ENCODE measurements around the gene EFCAB5. TPM values are rescaled to one million over a fixed set of nuclear protein-coding genes. Genes with fewer than 3 reads are reported as not detected.

EFCAB5 gene
- total and polyA plus RNA-seq, 7 experiments from 2014 or later, result 0.25 to 2.4 (median 1.0) TPM; not detected in 1

- no peak for ATAC-seq
- Histone ChIP-seq H3K9me3 (ENCODE audit: control insufficient read depth in 2 of 3, low read length in 3 of 3) (no peaks in the 10 kb centered on the region), H3K4me3 (ENCODE audit: low read length) (no peak overlapping the region), H3K4me1 (ENCODE audit: control insufficient read depth in 2 of 2, insufficient read depth in 2 of 2, low read length in 2 of 2) (no peaks in the 10 kb centered on the region), H3K36me3 (ENCODE audit: control insufficient read depth in 2 of 3, insufficient read depth in 3 of 3, low read length in 3 of 3) (no peaks in the 10 kb centered on the region), H3K27ac (ENCODE audit: low read depth, low read length) (no peak overlapping the region), H3K27me3 (ENCODE audit: control insufficient read depth in 2 of 2, insufficient read depth in 2 of 2, low read length in 2 of 2) (no peaks in the 10 kb centered on the region)
- ChIA-PET CTCF (no interaction called here), POLR2A (no interaction called here)
- Mint-ChIP-seq H3K9me3 (peaks cover 0 to 13% (median 5%) of the 10 kb centered on the region in 11 donors), H3K4me3 (no peak overlapping the region), H3K36me3 (peaks cover 0 to 15% (median 9%) of the 10 kb centered on the region in 5 donors), H3K27me3 (peaks cover 12 to 37% (median 20%) of the 10 kb centered on the region in 5 donors), H3K4me1 (peaks cover 0 to 2% (median 0%) of the 10 kb centered on the region in 7 donors), H3K27ac (no peak overlapping the region)
- intact Hi-C loops (cut with micrococcal nuclease), result no loop called here
- DNase-seq, result no peak
These were observed 100.1 kb downstream of the EFCAB5 start for GRCh38 chr17:30041551-30041950.

DNA sequence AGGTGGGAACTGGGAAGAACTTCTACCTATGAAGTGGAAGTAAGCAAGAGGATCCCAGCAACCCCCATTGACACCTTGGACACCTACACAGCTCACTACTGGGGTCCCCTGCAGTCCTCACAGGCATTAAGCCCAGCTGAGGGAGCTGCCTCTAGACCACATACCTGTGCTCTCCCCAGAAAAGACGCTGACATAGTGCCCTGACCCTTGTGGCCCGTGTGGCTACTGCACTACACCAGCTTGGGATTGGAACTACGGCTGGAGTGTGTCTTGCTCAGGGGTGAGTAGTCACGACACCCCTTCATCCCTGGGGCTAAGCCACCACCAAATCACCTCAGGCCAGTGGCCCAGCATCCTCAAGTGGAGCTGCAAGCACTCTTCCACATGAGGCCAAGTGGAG, 120.9 kb downstream of the EFCAB5 start:
- no peak overlapping the region for H3K4me3 ChIP-seq (ENCODE audit: low read length)
- ChIA-PET POLR2A (interaction anchor here (0.6 kb wide), 1 partner anchor 534 kb away, joined by 3 read pairs; no protein-coding TSS in a partner anchor), CTCF (interaction anchor here (0.6 kb wide), 1 partner anchor 36 kb away, joined by 5 read pairs; no protein-coding TSS in a partner anchor)
- Mint-ChIP-seq H3K4me3 (no peak overlapping the region), H3K27me3 (peaks cover 10 to 25% (median 16%) of the 10 kb centered on the region in 5 donors), H3K36me3 (peaks cover 0 to 27% (median 17%) of the 10 kb centered on the region in 5 donors), H3K27ac (no peak overlapping the region), H3K9me3 (peaks cover 5 to 42% (median 27%) of the 10 kb centered on the region in 11 donors), H3K4me1 (no peaks in the 10 kb centered on the region)
- H3K27ac ChIP-seq (ENCODE audit: low read depth, low read length), result no peak overlapping the region
- H3K9me3 ChIP-seq (ENCODE audit: control insufficient read depth in 2 of 3, low read length in 3 of 3), result peaks cover 0 to 25% (median 0%) of the 10 kb centered on the region in 3 experiments
- intact Hi-C loops (cut with micrococcal nuclease), result no loop called here
- H3K36me3 ChIP-seq (ENCODE audit: control insufficient read depth in 2 of 3, insufficient read depth in 3 of 3, low read length in 3 of 3), result no peaks in the 10 kb centered on the region
- H3K27me3 ChIP-seq (ENCODE audit: control insufficient read depth in 2 of 2, insufficient read depth in 2 of 2, low read length in 2 of 2), result no peaks in the 10 kb centered on the region
- no peaks in the 10 kb centered on the region for H3K4me1 ChIP-seq (ENCODE audit: control insufficient read depth in 2 of 2, insufficient read depth in 2 of 2, low read length in 2 of 2)
- no peak for ATAC-seq
- DNase-seq, result no peak

GRCh38 chr17:30064738-30065137, 123.3 kb downstream of the EFCAB5 start:
- Histone ChIP-seq H3K4me3 (ENCODE audit: low read length) (no peak overlapping the region), H3K9me3 (ENCODE audit: control insufficient read depth in 2 of 3, low read length in 3 of 3) (peaks cover 0 to 25% (median 0%) of the 10 kb centered on the region in 3 experiments), H3K36me3 (ENCODE audit: control insufficient read depth in 2 of 3, insufficient read depth in 3 of 3, low read length in 3 of 3) (no peaks in the 10 kb centered on the region), H3K27ac (ENCODE audit: low read depth, low read length) (no peak overlapping the region), H3K4me1 (ENCODE audit: control insufficient read depth in 2 of 2, insufficient read depth in 2 of 2, low read length in 2 of 2) (no peaks in the 10 kb centered on the region), H3K27me3 (ENCODE audit: control insufficient read depth in 2 of 2, insufficient read depth in 2 of 2, low read length in 2 of 2) (no peaks in the 10 kb centered on the region)
- ATAC-seq (no peak), DNase-seq (no peak)
- intact Hi-C loops (cut with micrococcal nuclease), result no loop called here
- H3K27me3 Mint-ChIP-seq, result peaks cover 10 to 22% (median 21%) of the 10 kb centered on the region in 5 donors
- H3K4me3 Mint-ChIP-seq, result no peak overlapping the region
- no peaks in the 10 kb centered on the region for H3K4me1 Mint-ChIP-seq
- peaks cover 6 to 47% (median 27%) of the 10 kb centered on the region in 11 donors for H3K9me3 Mint-ChIP-seq
- CTCF ChIA-PET, result interaction anchor here (0.6 kb wide), 1 partner anchor 113 kb away, joined by 3 read pairs; no protein-coding TSS in a partner anchor
- no peak overlapping the region for H3K27ac Mint-ChIP-seq
- H3K36me3 Mint-ChIP-seq, result peaks cover 0 to 27% (median 20%) of the 10 kb centered on the region in 5 donors
- POLR2A ChIA-PET, result no interaction called here

DNA sequence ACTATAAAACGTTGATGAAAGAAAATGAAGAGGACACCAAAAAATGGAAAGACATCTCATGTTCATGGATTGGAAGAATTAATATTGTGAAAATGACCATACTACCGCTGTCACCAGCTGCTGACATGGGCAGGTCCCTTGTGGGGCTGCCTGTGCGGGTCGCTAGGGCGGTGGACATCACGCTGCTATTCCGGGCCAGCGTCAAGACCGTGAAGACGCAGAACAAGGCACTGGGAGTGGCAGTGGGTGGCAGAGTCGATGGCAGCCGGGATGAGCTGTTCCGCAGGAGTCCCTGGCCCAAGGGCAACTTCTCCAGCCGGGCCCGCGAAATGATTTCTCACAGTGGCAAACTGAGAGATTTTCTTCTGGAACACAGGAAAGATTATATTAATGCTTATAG, 127.0 kb downstream of the EFCAB5 start:
- DNase-seq, result no peak
- Mint-ChIP-seq H3K27ac (no peak overlapping the region), H3K9me3 (peaks cover 6 to 51% (median 27%) of the 10 kb centered on the region in 11 donors), H3K4me1 (no peaks in the 10 kb centered on the region), H3K27me3 (peaks cover 0 to 21% (median 18%) of the 10 kb centered on the region in 5 donors), H3K36me3 (peaks cover 0 to 23% (median 20%) of the 10 kb centered on the region in 5 donors), H3K4me3 (no peak overlapping the region)
- Histone ChIP-seq H3K27me3 (ENCODE audit: control insufficient read depth in 2 of 2, insufficient read depth in 2 of 2, low read length in 2 of 2) (no peaks in the 10 kb centered on the region), H3K27ac (ENCODE audit: low read depth, low read length) (no peak overlapping the region), H3K9me3 (ENCODE audit: control insufficient read depth in 2 of 3, low read length in 3 of 3) (peaks cover 0 to 22% (median 0%) of the 10 kb centered on the region in 3 experiments), H3K36me3 (ENCODE audit: control insufficient read depth in 2 of 3, insufficient read depth in 3 of 3, low read length in 3 of 3) (no peaks in the 10 kb centered on the region), H3K4me3 (ENCODE audit: low read length) (no peak overlapping the region), H3K4me1 (ENCODE audit: control insufficient read depth in 2 of 2, insufficient read depth in 2 of 2, low read length in 2 of 2) (no peaks in the 10 kb centered on the region)
- intact Hi-C loops (cut with micrococcal nuclease), result no loop called here
- ChIA-PET CTCF (no interaction called here), POLR2A (interaction anchor here (0.6 kb wide), 1 partner anchor 1518 kb away, joined by 6 read pairs; no protein-coding TSS in a partner anchor)
- ATAC-seq, result no peak

DNA sequence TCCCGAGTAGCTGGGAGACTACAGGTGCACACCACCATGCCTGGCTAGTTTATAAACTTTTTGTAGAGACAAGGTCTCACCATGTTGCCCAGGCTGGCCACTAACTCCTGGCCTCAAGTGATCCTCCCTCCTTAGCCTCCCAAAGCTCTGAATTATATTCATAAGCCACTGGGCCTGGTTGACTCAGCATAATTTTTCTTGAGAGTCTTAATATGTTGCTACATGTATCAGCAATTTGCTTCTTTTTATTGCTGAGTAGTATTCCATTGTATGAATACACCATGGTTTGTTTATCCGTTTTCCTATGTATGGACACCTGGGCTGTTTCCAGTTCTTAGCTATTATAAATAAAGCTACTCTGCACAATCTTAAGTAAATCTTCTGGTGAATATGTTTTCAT, 132.8 kb downstream of the EFCAB5 start:
- H3K27ac Mint-ChIP-seq, result no peak overlapping the region
- H3K36me3 Mint-ChIP-seq, result peaks cover 0 to under 1% (median 0%) of the 10 kb centered on the region in 5 donors
- Histone ChIP-seq H3K27ac (ENCODE audit: low read depth, low read length) (no peak overlapping the region), H3K36me3 (ENCODE audit: control insufficient read depth in 2 of 3, insufficient read depth in 3 of 3, low read length in 3 of 3) (no peaks in the 10 kb centered on the region), H3K4me3 (ENCODE audit: low read length) (no peak overlapping the region), H3K4me1 (ENCODE audit: control insufficient read depth in 2 of 2, insufficient read depth in 2 of 2, low read length in 2 of 2) (no peaks in the 10 kb centered on the region), H3K9me3 (ENCODE audit: control insufficient read depth in 2 of 3, low read length in 3 of 3) (no peaks in the 10 kb centered on the region), H3K27me3 (ENCODE audit: control insufficient read depth in 2 of 2, insufficient read depth in 2 of 2, low read length in 2 of 2) (no peaks in the 10 kb centered on the region)
- no peak for DNase-seq
- no peak overlapping the region for H3K4me3 Mint-ChIP-seq
- peaks cover 0 to 9% (median 0%) of the 10 kb centered on the region in 11 donors for H3K9me3 Mint-ChIP-seq
- intact Hi-C loops (cut with micrococcal nuclease), result no loop called here
- ChIA-PET CTCF (no interaction called here), POLR2A (no interaction called here)
- H3K27me3 Mint-ChIP-seq, result peaks cover 5 to 28% (median 10%) of the 10 kb centered on the region in 5 donors
- H3K4me1 Mint-ChIP-seq, result peaks cover 0 to 1% (median 0%) of the 10 kb centered on the region in 7 donors
- ATAC-seq, result no peak

GRCh38 chr17:30074730-30075129, 133.3 kb downstream of the EFCAB5 start:
- peaks cover 0 to 9% (median 0%) of the 10 kb centered on the region in 11 donors for H3K9me3 Mint-ChIP-seq
- peaks cover 0 to 1% (median 0%) of the 10 kb centered on the region in 7 donors for H3K4me1 Mint-ChIP-seq
- DNase-seq (no peak), ATAC-seq (no peak)
- Histone ChIP-seq H3K4me3 (ENCODE audit: low read length) (no peak overlapping the region), H3K27ac (ENCODE audit: low read depth, low read length) (no peak overlapping the region), H3K9me3 (ENCODE audit: control insufficient read depth in 2 of 3, low read length in 3 of 3) (no peaks in the 10 kb centered on the region), H3K27me3 (ENCODE audit: control insufficient read depth in 2 of 2, insufficient read depth in 2 of 2, low read length in 2 of 2) (no peaks in the 10 kb centered on the region), H3K36me3 (ENCODE audit: control insufficient read depth in 2 of 3, insufficient read depth in 3 of 3, low read length in 3 of 3) (no peaks in the 10 kb centered on the region), H3K4me1 (ENCODE audit: control insufficient read depth in 2 of 2, insufficient read depth in 2 of 2, low read length in 2 of 2) (no peaks in the 10 kb centered on the region)
- CTCF ChIA-PET, result no interaction called here
- H3K27ac Mint-ChIP-seq, result no peak overlapping the region
- intact Hi-C loops (cut with micrococcal nuclease), result no loop called here
- no peak overlapping the region for H3K4me3 Mint-ChIP-seq
- POLR2A ChIA-PET, result no interaction called here
- peaks cover 4 to 28% (median 10%) of the 10 kb centered on the region in 5 donors for H3K27me3 Mint-ChIP-seq
- H3K36me3 Mint-ChIP-seq, result no peaks in the 10 kb centered on the region

DNA sequence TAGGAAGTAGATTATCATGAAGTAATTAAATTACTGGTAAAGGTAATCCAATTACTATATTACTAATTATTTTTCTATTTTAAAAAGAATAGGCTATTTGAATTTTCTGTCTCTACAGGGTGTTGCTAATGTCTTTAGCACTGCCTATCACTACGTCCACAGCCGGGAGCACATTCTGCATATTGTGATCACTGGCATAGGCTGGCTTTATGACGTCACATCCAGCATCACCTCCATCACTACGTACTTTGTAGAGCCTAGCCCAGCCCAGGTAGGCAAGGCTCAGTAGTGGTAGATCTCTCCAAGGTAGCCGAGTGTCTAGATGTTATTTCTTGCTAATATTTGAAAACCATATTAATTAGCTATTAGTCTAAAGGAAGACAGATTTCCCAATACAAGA, 141.3 kb downstream of the EFCAB5 start:
- peaks cover 0 to 3% (median 0%) of the 10 kb centered on the region in 11 donors for H3K9me3 Mint-ChIP-seq
- no peaks in the 10 kb centered on the region for H3K4me1 Mint-ChIP-seq
- H3K27ac Mint-ChIP-seq, result no peak overlapping the region
- Histone ChIP-seq H3K36me3 (ENCODE audit: control insufficient read depth in 2 of 3, insufficient read depth in 3 of 3, low read length in 3 of 3) (no peaks in the 10 kb centered on the region), H3K9me3 (ENCODE audit: control insufficient read depth in 2 of 3, low read length in 3 of 3) (no peaks in the 10 kb centered on the region), H3K27me3 (ENCODE audit: control insufficient read depth in 2 of 2, insufficient read depth in 2 of 2, low read length in 2 of 2) (no peaks in the 10 kb centered on the region), H3K4me1 (ENCODE audit: control insufficient read depth in 2 of 2, insufficient read depth in 2 of 2, low read length in 2 of 2) (no peaks in the 10 kb centered on the region), H3K27ac (ENCODE audit: low read depth, low read length) (no peak overlapping the region), H3K4me3 (ENCODE audit: low read length) (no peak overlapping the region)
- CTCF ChIA-PET, result no interaction called here
- peaks cover 5 to 25% (median 14%) of the 10 kb centered on the region in 5 donors for H3K27me3 Mint-ChIP-seq
- POLR2A ChIA-PET, result no interaction called here
- DNase-seq (no peak), ATAC-seq (no peak)
- no peak overlapping the region for H3K4me3 Mint-ChIP-seq
- H3K36me3 Mint-ChIP-seq, result peaks cover 0 to 3% (median 0%) of the 10 kb centered on the region in 5 donors
- intact Hi-C loops (cut with micrococcal nuclease), result no loop called here

All from naive thymus-derived CD4-positive, alpha-beta T cell (primary cell).